CD4-positive, alpha-beta T cell treated with Interleukin-6 for 4 hours (primary cell): ENCODE data around the gene EIF2B4.
"Not testable (repeated sequence)": the region's sequence is repeated elsewhere in the genome, so short reads cannot be mapped to it uniquely, and the experiment has no call there.

Experiments
- DNase-seq: peaks from one replicate; pipeline ENCODE4 v3.0.0-alpha.2; 2020; ENCODE audit warnings: mixed read lengths

Gene EIF2B4

DNA sequence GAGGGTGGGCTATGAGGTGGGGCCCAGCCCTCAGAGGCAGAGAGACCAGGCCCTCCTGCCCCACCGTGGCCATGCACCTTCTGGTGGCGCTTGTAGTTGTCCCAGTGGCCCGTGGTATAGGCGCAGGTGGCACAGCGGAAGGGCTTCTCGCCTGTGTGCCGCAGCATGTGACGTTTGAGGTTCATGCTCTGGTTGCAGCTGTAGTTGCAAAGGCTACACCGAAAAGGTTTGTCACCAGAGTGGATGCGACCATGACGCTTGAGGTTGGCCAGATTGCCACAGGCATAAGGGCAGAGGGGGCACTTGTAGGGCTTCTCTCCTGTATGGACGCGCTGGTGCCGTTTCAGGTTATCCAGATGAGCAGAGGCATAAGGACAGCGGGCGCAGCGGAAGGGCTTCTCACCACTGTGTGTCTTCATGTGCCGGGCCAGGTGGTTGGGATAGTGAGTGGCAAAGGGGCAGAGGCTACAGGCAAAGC, 7.5 kb upstream of the EIF2B4 start:
- DNase-seq = no peak

DNA sequence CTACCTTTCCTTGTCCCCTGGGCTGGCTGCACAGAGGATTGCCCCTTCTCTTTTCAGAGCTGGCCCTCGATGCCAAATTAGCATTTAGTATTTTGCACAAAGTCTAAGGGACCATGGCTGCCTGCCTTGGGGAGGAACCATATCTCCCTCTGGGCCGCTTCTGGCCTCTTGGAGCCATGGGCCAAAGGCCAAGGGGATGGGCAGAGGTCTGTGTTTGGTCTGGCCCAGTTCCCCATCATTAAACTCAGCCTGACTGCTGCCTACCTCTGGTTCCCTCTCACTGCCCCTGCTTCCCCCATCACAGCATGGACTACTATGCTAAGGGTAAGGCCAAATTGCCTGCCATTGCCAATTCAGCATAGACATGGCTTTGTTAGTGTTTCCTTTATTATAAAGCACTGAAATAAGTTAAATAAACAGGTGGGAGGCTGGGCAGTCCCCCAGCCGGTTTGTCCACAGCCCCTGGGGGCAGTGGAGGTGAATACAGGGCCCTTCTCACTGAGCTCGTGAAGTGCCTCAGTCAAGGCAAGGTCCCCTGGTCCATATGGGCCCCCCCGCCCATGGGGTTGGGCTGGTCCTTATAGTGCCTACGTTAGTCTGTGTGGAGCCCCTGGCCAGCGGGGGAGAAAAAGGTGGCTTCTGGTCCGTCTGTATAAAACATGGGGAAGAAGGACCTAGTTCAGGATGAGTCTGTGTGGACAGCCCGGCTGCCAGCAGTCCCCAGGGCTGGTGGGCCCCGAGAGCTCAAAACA, 6.9 kb upstream of the EIF2B4 start:
- no peak for DNase-seq

DNA sequence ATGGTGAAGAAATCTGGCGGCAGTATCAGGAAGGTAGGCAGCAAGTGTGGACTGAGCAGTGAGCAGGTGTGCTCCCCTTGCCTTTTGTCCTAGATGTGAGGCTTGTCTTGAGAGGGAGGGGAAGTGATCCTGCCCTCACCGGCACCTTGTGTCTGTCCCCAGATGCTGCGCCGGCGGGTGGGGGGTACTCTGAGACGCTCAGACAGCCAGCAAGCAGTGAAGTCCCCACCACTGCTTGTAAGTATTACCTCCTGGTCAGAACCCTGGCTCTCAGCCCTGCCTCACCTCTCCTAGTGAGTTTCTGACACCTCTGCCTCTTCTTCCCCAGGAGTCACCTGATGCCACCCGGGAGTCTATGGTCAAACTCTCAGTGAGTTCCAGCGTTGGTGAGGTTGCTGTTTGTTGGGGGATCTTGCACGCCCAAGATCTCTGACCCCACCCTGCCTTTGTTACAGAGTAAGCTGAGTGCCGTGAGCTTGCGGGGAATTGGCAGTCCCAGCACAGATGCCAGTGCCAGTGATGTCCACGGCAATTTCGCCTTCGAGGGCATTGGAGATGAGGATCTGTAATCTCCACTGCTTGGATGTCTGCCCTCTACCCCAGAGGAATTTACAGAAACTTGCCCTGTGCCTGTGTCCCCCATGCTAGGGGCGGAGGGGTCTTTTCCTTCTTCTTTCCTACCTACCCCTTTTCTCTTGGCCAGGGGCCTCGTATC, 6.2 kb upstream of the EIF2B4 start:
- DNase-seq = no peak

DNA sequence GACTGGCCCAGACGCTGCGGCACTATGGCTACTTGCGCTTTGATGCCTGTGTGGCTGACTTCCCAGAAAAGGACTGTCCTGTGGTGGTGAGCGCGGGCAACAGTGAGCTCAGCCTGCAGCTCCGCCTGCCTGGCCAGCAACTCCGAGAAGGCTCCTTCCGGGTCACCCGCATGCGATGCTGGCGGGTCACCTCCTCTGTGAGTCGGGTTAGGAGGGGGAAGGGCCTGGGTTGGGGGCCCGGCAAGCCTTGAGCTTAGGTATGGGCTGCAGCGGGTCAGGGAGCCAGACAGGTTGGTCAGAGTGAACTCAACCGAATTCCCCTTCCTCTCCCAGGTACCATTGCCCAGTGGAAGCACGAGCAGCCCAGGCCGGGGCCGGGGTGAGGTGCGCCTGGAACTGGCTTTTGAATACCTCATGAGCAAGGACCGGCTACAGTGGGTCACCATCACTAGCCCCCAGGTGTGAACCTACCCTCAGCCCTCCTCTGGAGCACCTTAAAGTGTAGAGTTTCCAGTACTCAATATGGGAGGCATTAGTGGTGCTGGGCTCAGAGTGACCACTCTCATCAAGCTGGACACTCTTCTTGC, 5.5 kb upstream of the EIF2B4 start:
- no peak for DNase-seq

DNA sequence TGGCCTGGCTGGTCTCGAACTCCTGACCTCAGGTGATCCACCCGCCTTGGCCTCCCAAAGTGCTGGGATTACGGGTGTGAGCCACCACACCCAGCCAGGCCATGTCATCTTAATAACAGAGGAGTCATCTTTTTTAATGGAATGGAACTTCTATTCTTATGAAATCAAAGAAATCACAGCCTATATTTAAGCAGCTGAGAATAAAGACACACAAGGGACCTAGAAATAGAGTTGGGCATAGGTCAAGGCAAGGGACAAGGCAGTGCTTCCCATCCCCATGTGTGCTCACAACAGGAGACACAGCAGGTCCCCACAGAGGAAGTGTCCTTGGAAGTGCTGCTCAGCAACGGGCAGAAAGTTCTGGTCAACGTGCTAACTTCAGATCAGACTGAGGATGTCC, 3.4 kb upstream of the EIF2B4 start:
- no peak for DNase-seq

DNA sequence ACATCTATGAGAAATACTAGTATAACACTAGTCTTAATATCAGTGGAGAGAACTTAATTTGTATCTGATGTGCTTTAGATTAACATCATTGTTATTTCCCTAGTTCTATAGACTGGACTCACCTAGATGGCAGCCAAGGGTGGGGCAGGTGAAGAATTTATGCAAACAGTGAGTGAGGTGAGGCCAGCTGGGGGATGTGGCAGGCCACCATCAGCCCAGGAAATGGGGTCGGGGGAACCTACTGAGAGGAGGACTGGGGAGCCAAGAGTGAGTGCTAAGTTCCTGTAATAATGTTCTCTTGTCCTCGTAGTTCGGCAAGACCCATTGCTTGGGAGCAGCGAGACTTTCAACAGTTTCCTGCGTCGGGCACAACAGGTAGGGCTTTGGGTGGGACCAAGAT, 2.8 kb upstream of the EIF2B4 start:
- no peak for DNase-seq

DNA sequence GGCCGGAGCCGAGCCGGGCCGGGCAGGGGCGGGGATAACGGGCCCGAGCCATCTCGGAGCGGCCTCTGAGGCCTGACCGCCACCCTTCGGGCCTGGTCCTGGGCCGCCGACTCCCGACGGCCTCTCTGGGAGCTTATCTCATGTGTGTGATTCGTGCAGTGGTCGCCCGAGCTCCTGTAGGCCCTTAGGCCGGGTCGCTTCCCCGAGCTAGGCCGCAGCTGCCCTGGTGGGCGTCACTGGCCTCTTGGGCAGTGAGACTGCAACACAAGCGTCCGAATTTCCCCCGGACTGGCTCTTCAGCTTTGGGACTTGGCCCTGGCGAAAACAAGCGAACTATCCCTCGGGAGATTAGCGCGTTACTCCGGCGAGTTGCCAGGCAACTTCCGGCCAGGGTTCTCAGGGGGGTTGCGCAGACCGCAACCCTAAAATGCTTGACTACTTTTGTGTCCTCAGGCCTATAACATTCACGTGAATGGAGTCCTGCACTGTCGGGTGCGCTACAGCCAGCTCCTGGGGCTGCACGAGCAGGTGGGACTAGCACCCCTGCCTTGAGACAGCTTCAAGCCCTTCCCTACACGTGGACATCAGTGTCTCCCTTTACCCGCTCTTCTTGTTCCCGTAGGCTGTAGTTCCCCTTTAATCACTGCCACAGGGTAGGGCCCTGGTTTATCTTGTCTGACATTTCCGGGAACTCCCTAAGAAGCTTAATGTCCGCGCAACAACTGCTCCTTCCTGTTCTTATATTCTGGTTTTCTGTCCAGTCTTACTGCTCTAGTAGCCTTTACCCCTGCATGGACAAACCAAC, 880 bp upstream of the EIF2B4 start:
- DNase-seq = peak; percentile 28

DNA sequence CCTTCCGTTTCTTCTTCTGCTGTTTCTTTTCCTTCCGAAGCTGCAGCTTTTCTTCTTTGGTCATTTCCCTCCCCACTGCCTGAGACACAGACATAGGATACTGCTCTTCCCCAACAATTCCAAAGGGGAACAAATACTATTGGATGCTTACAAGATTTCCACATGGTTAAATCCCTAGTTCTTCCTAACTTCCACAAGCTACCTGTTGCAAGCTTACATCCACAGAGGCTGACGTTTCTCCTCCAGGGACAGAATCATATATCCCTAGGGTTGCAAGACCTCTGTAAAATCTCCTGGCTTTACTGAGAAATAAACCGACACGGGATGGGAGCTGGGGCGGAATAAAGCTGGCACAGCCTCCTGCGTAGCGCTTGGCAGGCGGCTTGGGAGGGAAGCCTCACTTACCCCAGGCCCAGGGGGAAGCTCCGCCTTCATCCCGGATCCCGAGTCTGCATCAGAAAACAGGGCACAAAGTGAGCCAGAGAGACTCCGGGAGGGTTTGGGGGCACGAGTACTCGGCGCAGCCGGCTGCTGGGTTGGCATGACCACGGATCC, 590 bp downstream of the EIF2B4 start:
- DNase-seq = no peak

DNA sequence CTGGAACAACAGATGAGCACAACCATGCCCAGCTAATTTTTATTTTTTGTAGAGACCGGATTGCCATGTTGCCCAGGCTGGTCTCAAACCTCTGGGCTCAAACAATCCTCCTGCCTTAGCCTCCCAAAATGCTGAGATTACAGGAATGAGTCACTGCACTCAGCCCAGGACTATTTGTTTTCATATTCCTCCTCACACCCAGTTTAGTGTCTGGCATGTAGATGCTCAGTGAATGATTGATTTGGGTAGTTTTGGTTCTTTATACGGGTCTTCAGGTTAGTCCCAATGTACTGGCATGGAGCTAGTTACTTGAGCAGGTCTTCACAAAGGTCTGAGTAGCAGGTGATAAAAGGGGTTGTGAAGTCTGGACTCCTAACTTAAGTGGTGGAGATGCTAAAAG, 6.2 kb downstream of the EIF2B4 start:
- no peak for DNase-seq

DNA sequence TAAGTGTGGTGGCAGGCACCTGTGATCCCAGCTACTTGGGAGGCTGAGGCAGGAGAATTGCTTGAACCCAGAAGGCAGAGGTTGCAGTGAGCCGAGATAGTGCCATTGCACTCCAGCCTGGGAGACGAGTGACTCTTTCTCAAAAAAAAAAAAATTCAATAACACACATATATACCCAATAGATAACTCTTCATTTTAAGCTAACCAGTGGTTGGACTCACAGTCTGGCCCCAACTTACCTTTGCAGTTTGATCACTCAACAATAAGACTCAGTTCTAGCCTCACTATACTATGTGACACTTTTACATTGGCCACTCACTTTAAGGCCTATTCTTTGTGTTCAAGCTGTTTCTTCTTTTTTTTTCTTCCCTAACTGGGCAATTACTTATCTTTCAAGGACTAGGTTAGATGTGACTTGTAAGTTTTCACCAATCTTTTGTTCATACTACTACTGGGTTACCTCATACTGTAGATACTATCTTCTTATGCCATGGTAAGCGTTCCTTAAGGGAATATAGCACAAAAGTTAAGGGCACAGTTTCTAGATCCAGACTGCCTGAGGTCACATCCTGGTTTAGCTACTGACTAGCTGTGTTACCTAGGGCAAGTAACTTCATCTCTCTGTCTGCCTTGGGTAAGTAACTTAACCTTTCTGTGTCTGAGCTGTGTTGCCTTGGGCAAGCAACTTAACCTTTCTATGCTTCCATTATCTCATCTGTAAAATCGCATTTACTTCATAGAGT, 7.3 kb downstream of the EIF2B4 start:
- no peak for DNase-seq

DNA sequence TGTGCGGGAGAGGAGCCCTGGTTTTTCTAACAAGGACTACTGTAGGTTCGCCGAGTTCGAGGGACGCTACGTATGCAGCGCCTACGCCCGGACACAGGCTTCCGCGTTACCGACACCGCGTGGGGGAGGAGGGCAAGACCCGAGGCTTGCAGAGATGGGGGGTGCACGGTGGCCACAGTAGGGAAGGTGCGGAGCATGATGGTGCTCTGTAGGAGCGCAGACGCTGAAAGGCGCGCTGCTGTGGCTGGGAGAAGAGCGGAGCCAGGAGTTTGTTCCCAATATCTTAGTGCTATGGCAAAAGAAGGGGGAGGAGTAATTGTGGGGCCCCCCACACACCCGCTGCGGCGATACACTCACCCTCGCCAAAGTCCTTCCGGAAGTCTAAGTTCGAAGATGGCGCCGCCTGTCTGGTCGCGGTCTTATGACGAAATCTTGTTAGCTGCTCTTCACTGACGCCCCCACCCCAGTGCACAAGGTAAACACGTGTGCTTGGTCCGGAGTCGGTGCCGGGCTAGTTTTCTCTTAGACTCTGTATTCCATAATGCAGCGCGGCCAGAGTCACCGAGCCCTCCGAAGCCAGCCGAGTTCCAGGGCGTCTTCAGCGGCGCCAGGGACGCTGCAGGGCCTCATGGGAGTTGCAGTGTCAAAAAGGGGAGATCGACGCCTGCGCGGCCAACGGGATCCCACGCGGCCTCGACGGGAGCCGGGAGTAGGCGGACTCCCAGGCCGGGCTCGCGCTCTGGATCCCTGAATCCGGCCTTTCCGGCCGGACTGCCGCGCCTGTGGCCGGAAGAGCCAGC, 13.6 kb downstream of the EIF2B4 start, which contains the start of gene GTF3C2:
TSS of gene GTF3C2 (minus strand) at position 383 of the 800 bp plus-strand sequence. CDS start 13,210 bp downstream, outside the sequence.
- DNase-seq = peak; percentile 92

DNA sequence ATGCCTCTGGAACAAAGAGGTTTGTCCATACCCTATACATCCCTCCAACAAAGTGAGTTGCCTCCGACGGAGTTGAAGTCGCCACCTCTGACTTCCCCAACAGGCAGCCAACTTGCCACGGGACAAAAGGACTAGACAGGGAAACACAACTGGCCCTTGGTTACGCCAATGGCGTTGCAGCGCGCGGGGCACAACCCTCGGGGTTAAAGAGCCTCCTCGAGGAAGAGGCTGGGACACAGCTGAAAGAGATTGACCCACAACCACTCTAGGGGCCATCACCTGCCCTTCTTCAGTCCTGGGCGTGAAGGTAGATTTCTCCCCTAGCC, 14.1 kb downstream of the EIF2B4 start:
- no peak for DNase-seq

DNA sequence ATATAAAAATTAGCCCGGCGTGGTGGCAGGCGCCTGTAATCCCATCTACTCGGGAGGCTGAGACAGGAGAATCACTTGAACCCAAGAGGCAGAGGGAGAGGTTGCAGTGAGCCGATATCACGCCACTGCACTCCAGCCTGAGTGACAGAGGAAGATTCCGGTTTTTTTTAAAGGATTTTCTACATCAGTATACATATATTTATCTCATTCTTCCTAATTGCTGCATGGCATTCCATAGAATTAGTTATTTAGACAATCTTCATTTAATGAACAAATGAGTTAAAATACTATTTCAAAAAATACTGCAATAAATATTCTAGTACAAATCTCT, 15.6 kb downstream of the EIF2B4 start:
- no peak for DNase-seq

DNA sequence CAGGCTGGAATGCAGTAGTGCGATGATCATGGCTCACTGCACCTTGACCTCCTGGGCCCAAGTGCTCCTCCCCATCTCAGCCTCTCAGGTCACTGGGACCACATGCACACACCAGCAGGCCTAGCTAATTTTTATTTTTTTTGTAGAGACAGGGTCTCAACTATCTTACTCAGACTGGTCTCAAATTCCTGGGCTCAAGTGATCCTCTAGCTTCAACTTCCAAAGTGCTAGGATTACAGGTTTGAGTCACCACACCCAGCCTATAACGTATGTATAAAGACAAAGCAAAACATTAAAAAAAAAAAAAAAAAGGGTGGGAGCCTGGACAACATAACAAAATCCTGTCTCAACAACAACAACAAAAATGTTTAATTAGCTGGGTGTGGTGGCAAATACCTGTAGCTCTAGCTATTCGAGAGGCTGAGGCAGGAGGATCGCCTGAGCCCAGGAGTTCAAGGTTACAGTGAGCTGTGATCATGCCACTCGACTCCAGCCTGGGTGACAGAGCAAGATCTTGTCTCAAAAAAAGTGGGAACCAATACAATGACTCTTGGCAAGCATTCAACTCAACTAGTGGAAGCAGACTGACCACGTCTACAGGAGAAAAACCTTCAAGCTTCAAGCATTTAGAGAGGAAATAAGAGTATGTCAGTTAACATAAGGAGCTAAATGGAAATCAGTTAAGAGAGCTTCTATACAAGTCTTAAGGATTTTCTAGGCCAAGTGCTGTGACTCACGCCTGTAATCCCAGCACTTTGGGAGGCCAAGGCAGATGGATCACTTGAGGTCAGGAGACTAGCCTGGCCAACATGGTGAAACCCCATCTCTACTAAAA, 16.2 kb downstream of the EIF2B4 start:
- no peak for DNase-seq

DNA sequence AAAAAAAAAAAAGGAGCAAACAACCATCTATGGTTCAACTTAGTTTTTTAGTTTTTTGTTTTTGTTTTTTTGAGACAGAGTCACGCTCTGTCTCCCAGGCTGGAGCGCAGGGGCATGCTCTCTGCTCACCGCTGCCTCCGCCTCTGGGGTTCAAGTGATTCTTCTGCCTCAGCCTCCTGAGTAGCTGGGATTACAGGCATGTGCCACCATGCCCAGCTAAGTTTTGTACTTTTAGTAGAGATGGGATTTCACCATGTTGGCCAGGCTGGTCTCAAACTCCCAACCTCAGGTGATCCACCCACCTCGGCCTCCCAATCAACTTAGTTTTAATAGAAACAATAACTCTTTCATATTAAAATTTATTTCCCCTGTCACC, 16.8 kb downstream of the EIF2B4 start:
- not testable (repeated sequence) for DNase-seq

DNA sequence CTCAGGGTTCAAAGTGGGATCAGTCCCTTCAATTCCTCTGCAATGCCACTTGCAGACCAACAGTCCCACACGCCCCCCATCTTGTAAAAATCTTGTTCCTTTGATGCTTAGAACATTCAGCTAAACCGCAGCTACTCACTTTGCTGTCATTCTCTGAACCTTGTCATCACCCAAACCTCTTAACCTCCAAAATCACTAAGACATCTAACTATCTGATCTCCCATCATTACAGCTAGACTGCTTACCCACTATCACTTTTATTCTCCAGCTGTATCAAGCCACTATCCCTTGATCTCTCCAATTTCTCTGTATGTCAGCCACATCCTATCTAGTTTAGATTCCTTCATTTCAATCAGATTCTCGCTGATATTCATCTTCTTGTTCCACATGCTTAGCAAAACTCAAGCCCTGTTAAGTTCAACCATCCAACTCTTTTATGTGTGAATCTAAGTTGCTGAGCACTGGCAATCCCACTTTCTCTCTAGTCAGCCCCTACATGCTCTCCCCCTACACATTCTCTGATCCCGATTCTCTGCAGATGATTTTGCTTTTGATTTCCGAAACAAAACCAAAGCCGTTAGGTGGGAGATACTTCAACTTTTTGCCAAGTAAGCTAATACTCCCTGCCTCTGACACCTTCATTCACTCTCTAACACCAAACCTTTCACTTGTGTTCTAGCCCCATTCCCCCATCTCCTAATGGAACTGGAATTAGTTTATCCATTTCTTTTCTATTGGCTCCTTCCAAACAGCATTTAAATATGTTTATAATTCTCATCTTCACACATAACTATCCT, 18.1 kb downstream of the EIF2B4 start:
- DNase-seq = no peak

DNA sequence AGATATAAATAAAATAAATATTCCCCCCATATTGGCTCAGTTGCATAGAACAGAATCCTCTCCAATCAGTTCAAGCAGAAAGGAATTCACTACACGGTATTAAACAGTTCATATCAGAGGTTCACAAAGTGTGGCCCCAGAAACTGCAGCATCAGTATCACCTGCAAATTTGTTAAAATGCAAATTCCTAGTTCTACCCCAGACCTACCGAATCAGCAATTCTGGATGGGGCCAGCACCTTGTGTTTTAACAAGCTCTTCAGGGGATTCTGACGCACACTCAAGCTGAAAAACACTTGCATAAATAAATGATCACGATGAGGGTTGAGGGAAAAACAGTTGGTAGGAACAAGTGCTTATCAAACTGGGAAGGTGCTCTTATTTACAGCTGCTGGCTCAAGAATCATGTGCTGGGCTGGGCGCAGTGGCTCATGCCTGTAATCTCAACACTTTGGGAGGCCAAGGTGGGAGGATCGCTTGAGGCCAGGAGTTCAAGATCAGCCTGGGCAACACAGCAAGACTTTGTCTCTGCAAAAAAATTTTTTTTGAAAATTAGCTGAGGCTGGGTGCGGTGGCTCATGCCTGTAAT, 19.9 kb downstream of the EIF2B4 start:
- no peak for DNase-seq

DNA sequence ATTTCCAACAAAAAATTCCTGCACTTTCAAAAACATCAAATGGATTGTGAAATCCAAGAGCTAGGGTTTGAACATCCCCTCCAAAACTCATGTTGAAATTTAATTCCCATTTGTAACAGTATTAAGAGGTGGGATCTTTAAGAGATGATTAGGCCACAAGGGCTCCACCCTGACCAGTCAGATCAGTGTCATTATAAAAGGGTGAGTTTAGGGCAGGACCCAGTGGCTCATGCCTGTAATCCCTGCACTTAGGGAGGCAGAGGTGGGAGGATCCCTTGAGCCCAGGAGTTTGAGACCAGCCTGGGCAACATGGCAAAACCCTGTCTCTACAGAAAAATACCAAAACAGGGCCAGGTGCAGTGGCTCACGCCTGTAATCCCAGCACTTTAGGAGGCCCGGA, 22.5 kb downstream of the EIF2B4 start:
- DNase-seq = no peak

DNA sequence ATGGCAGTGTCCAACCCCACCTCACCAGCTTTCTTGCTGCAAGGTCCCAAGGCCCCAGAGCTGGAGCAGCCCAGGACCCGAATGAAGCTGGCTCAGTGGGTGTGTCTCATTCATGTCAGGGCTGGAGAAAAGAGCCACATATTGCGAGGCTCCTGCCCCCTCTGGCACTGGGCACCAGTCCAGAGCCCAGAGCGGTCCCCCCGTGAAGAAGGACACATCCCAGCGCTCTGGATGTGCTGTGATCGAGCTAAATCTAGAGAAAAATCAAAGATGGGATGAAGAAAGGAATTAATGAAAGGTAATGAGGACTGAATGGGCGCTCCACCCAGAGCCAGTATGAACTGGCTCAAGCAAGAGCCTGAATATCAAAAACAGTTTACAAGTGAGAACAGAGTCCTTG, 34.0 kb downstream of the EIF2B4 start:
- no peak for DNase-seq
